Panc1 (cell line): ENCODE measurements around the gene DNM3.

Experiments
- POLR2AphosphoS5 ChIP-seq: IDR thresholded peaks from 2 replicates; pipeline ENCODE4 v1.6.1; 2012; ENCODE audit warnings: mild to moderate bottlenecking, low read depth, low read length, moderate library complexity
- TF ChIP-seq, protein P1 (sequence below): fragments of 450-650 bp; IDR thresholded peaks from 2 replicates; pipeline ENCODE4 v1.5.1; 2017; ENCODE audit warnings: mild to moderate bottlenecking

DNA sequence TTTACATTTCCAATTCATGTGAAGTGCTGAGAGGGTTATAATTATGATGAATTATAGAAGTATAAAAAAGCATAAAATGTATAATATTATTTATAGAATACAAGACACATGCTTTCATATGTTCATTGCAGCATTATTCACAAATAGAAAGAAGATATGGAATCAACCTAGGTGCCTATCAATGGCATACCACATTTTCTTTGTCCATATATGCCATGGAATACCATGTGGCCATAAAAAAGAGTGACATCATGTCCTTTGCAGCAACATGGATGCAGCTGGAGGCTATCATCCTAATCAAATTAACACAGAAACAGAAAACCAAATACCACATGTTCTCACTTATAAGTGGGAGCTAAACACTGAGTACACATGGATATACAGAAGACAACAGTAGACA lies 494.1 kb downstream of the DNM3 start:
- TF ChIP-seq, protein P1, sequence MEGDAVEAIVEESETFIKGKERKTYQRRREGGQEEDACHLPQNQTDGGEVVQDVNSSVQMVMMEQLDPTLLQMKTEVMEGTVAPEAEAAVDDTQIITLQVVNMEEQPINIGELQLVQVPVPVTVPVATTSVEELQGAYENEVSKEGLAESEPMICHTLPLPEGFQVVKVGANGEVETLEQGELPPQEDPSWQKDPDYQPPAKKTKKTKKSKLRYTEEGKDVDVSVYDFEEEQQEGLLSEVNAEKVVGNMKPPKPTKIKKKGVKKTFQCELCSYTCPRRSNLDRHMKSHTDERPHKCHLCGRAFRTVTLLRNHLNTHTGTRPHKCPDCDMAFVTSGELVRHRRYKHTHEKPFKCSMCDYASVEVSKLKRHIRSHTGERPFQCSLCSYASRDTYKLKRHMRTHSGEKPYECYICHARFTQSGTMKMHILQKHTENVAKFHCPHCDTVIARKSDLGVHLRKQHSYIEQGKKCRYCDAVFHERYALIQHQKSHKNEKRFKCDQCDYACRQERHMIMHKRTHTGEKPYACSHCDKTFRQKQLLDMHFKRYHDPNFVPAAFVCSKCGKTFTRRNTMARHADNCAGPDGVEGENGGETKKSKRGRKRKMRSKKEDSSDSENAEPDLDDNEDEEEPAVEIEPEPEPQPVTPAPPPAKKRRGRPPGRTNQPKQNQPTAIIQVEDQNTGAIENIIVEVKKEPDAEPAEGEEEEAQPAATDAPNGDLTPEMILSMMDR: no peak
- TF ChIP-seq POLR2AphosphoS5: no peak
